ENCODE results near the gene LRSAM1. TPM values are rescaled to one million over a fixed set of nuclear protein-coding genes. Genes with fewer than 3 reads are reported as not detected.

The LRSAM1 gene
- total RNA-seq, 3 donors from 2014 or later, result 16.8 to 29.0 (median 17.9) TPM

DNA sequence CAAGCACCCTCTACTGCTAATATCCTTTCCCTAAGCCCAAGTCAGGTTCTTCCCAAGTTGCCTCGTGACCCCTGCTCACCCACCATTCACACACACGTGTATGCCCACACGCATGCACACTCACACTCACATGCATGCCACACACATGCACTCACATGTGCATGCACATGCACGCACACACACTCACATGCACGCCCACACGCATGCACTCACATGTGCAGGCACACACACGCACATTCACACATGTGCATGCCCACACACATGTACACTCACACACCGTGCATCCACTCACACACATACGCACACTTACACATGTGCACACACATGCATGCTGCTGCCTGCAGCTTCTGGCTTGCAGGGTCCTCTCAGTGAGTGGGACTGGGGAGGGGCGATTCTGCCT, 97.9 kb downstream of the LRSAM1 start:
- DNase-seq, result no peak
- Histone ChIP-seq H3K4me1 (ENCODE audit: low read depth) (peaks cover 47% of the 10 kb centered on the region), H3K4me3 (no peak overlapping the region), H3K9me3 (no peaks in the 10 kb centered on the region), H3K36me3 (ENCODE audit: low read depth) (no peaks in the 10 kb centered on the region)
- TF ChIP-seq, protein P1, sequence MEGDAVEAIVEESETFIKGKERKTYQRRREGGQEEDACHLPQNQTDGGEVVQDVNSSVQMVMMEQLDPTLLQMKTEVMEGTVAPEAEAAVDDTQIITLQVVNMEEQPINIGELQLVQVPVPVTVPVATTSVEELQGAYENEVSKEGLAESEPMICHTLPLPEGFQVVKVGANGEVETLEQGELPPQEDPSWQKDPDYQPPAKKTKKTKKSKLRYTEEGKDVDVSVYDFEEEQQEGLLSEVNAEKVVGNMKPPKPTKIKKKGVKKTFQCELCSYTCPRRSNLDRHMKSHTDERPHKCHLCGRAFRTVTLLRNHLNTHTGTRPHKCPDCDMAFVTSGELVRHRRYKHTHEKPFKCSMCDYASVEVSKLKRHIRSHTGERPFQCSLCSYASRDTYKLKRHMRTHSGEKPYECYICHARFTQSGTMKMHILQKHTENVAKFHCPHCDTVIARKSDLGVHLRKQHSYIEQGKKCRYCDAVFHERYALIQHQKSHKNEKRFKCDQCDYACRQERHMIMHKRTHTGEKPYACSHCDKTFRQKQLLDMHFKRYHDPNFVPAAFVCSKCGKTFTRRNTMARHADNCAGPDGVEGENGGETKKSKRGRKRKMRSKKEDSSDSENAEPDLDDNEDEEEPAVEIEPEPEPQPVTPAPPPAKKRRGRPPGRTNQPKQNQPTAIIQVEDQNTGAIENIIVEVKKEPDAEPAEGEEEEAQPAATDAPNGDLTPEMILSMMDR (IDR thresholded peaks at IDR 0.05), result no peak
- ATAC-seq, result no peak
- intact Hi-C loops (cut with DNase I, micrococcal nuclease), result no loop called here

DNA sequence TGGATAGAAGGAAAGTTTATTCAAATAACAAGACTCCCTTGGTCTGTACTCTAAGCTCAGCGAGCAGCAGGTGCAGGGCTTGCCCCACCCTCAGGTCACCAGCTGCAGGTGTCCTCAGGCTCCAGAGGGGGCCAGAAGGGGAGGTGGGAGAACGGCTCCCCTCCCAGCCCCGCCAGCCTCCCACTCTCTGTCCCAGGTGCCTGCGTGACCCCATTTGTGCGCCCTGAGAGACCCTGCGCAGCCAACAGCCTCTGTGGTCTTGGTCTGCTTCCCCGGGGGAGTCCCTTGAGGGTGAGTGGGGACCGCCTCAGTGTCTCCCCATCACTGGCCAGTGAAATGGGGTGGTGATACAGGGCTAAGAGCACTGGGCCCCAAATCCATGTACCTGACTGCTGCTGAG, 98.4 kb downstream of the LRSAM1 start:
- no peak overlapping the region for H3K4me3 ChIP-seq
- no peaks in the 10 kb centered on the region for H3K36me3 ChIP-seq (ENCODE audit: low read depth)
- peaks cover 41% of the 10 kb centered on the region for H3K4me1 ChIP-seq (ENCODE audit: low read depth)
- no peak for ATAC-seq
- no peaks in the 10 kb centered on the region for H3K9me3 ChIP-seq
- no peak for DNase-seq
- intact Hi-C loops (cut with DNase I, micrococcal nuclease), result no loop called here
- TF ChIP-seq, protein P1 (IDR thresholded peaks at IDR 0.05), result no peak

DNA sequence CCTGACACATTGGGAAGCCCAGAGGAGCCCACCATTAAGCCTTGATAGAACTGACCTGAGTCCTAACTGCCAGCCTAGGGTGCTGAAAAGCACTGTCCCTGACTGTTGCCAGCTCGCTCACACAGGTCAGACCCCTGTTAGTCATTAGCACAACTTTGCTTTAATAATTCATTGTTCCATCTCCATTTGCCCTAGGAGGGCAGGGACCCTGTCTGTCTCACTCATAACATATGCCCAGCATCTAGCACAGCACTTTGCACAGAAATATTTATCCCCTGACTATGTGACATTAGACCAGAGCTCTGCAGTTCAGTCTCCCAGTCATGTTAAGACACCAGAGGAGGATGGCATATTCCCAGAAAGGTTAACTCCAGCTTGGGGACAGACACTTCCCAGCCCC, 99.0 kb downstream of the LRSAM1 start:
- Histone ChIP-seq H3K4me1 (ENCODE audit: low read depth) (peaks cover 36% of the 10 kb centered on the region), H3K9me3 (no peaks in the 10 kb centered on the region), H3K4me3 (no peak overlapping the region), H3K36me3 (ENCODE audit: low read depth) (no peaks in the 10 kb centered on the region)
- intact Hi-C loops (cut with DNase I, micrococcal nuclease), result no loop called here
- TF ChIP-seq, protein P1 (IDR thresholded peaks at IDR 0.05), result no peak
- DNase-seq (no peak), ATAC-seq (no peak)

DNA sequence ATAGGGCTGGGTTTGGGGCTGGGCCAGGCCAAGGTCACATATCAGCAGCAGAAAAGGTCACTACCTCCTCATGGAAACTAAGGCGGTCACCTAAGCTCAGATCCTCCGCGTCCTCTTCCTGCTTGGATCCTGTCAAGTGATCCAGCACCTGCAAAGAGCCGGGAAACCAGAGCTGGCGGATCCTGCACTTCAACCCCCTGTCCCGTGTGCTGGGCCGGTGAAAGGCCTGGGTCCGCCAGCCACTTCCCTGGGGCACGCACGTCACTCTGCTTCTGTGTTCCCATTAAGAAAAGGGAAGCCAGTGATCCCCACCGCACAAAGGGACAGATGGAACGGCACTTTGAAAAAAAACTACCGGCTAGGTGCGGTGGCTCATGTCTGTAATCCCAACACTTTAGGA, 99.4 kb downstream of the LRSAM1 start:
- intact Hi-C loops (cut with DNase I, micrococcal nuclease), result no loop called here

More for the DNA sequence above, 99.4 kb downstream of the LRSAM1 start:
- Histone ChIP-seq H3K4me1 (ENCODE audit: low read depth) (peaks cover 31% of the 10 kb centered on the region), H3K9me3 (no peaks in the 10 kb centered on the region), H3K4me3 (no peak overlapping the region), H3K36me3 (ENCODE audit: low read depth) (no peaks in the 10 kb centered on the region)
- ATAC-seq (no peak), DNase-seq (no peak)
- TF ChIP-seq, protein P1 (IDR thresholded peaks at IDR 0.05), result no peak

Other genes starting within 250 kb of the LRSAM1 start
- 10 to 100 TPM in 1 of 3 donors, 1 to 10 TPM in 2; 5.4 to 14.2 (median 8.6) TPM for gene GARNL3, start 186.7 kb upstream of the LRSAM1 start, total RNA-seq
- gene SLC2A8, start 54.3 kb upstream of the LRSAM1 start, total RNA-seq, result 10 to 100 TPM; 17.3 to 60.1 (median 23.0) TPM
- gene ZNF79, start 27.1 kb upstream of the LRSAM1 start, total RNA-seq, result 10 to 100 TPM in 1 of 3 donors, 1 to 10 TPM in 2; 5.1 to 13.6 (median 5.7) TPM
- gene RPL12, start 104 bp upstream of the LRSAM1 start, total RNA-seq, result 100 to 1,000 TPM; 726 to 998 (median 926) TPM
- 10 to 100 TPM; 11.8 to 37.1 (median 17.1) TPM for gene STXBP1, start 160.8 kb downstream of the LRSAM1 start, total RNA-seq